RKO (cell line): Measurements from ENCODE around the gene RCAN2.

Experiments
- DNase-seq: peaks from one replicate; pipeline ENCODE4 v3.0.0-alpha.2; 2016; ENCODE audit warnings: low spot score

Gene RCAN2

DNA sequence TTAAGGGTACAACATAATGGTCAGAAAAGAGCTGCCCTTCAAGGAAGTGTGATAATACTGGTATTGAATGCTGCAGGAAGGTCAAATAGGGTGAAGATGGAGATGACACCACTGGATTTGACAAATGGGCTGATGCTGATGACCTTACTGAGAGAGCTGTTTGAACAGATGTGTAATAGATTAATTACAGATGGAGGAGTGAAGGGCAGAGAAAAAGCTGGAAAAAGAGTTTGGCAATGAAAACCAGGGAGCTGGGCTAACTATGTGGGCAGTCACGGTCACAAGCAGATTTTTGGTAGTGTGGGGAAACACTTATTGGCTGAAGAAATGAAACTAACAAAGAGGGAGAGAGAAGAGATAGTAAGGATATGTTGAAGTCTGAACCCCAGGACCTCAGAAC, 236.9 kb downstream of the RCAN2 start:
- no peak for DNase-seq

DNA sequence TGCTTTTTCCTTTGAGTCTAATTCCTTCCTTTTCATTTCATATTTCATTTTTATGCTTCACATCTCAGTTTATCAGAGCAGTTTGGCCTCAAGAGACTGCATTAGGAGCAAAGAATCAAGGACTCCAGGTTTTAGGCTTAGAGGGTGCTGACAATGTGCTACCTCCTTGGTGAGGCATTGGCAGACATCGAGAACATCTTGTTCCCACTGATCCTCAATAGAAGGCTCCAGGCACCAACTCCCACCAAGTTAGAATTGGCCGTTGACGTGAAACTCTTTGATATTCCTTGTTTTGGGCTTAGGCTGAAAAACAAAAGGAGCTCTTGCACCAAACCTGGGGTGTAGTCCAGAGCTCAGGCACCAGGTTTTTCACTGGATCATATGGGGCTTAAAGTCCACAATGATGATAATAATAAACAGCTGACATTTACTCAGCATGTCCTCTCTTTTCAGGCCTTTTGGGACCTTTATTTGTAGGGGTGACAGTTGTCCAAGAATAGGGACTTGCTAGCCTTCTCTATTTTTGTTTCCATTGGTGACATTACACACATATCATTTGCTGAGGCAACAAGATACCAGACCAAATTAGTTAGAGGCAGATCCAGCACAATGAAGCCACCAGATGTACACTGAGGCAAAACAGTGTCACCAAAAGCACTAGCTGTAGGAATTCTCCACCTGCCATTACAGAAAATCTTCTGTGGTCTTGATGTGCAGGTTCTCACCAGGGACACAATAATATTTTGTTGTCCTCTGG, 239.5 kb downstream of the RCAN2 start:
- DNase-seq = no peak

DNA sequence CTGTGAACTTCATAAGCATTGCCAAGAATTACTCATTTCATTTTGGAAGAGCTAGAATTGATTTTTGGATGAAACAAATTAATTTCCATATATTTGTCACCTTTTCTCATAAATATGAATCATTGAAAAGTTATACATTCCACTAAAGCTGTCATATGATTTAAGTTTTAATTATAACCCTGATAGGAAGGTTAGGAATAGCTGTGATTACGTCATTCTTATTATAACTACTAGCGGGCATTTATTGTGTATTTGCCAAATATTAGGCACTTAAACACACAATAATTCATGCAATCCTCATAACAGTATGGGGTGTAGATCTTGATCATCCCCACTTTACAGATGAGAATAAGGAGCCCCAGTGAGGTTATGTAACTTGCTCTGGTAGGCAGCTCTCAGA, 243.1 kb downstream of the RCAN2 start:
- no peak for DNase-seq

DNA sequence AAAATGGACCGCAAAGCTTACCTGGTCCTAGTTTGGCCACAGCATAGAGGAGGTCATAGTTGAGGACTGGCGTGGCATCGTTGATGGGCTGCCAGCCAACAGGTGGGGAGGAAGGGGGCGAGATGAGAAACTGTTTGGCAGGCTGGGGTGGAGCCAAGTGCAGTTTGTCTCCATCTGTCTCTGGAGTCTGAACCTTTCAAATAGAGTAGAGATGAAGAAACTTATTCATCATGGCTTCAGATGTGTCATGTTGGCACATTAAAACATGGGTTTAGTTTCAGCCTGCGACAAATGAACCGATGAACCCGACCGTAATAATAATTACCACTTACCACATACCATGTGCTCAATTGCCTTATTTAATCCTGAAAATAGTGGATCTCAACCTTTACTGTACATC, 244.5 kb downstream of the RCAN2 start:
- DNase-seq = no peak

DNA sequence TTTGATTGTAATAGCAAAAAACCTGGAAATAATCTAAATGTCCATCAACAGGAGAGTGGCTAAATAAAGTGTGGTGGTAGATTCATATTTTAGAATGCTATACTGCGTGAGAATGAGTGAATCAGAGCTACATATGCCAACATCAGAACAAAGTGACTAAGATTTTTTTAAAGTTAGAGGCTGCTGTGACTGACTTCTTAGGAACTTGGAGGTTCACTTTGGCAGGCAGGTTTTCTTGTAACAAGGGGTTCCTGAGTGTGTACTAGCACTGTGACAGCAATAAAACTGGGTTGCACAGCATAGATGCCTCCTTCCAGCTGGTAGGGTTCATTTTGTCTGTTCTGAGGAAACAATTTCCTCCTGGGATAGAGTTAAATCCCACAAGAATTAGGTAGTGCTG, 245.2 kb downstream of the RCAN2 start:
- no peak for DNase-seq

DNA sequence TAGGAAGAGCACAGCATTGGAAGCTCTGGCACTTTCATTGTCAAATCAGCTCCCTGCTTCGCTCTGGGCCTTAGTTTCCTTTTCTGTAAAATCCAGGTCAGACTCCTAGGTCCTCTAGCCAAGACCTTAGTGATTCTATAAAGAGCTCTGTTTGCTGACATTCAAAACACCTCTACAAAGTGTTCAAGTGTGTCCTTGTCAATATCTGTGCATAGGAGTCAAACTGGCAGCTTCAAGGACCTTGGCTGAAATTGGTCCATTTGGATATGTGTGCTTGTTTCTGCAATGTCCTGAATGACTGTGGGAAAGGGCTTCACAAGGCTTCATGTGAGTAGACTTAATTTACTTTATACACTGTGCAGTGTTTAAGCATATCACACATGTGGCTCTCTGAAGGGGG, 246.6 kb downstream of the RCAN2 start:
- no peak for DNase-seq

DNA sequence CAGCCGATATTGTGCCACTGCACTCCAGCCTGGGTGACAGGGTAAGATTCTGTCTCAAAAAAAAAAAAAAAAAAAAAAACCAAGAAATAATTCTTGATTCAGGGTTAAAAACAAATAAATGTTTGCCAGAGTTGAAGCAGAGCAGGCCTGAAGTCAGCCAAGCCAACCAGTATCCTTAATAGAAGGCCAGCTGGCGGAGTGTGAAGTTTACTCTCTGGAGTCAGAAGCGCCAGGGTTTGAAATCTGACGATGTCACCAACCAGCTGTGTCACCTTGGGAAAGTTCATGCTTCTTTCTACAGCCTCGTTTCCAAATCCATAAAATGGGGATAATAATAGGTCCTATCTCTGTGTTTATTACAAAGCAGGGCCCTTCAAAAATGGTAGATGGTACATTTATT, 247.5 kb downstream of the RCAN2 start:
- no peak for DNase-seq

DNA sequence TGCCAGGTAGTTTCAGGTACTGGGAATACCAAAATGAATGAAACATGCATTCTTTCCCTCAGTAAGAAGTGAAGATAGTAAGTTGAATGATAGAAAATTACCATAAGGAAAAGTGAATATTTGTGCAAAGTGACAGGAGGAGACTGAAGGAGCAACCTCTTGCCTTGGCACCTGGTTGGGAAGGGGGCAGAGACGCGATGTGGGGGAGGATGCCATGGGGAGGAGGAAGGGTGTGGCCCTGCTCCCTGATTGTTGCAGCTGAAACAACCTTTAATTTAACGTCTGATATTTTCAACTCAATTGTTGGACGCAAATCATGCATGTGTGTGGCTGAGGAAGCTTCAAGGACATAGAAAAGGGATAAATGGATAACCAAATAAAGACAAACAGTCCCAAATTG, 248.3 kb downstream of the RCAN2 start:
- no peak for DNase-seq

DNA sequence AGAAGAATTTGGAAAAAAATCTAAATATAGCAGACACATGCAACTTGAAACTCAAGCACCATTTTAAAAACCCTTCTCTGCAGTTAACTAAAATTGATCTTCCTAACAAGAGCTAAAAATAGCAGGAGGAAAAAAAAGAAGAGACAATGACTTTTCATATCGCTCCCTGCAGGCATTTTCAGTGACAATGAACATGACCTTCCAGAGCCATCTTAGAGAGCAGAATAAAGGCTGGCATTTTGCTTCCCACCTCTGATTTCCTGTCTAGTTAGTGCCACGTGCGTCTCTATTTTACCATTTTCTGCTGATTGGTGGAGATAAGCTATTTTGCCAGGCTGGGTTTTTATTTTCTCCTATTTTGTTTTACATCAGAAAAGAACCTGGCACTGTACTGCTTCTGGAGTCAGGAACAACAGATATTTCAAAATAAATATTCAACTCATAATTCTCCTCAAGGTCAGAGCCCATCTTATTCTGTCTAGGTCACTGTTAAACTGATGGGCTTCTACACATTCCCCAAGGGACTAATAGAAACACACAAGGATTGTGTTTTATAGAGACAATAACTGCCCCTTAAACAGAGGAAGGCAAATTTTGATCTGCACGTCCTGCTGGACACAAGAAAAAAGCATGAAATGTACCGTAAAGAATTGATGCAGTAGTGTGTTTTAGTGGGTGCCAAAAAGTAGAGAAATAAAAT, 250.2 kb downstream of the RCAN2 start:
- DNase-seq = no peak

DNA sequence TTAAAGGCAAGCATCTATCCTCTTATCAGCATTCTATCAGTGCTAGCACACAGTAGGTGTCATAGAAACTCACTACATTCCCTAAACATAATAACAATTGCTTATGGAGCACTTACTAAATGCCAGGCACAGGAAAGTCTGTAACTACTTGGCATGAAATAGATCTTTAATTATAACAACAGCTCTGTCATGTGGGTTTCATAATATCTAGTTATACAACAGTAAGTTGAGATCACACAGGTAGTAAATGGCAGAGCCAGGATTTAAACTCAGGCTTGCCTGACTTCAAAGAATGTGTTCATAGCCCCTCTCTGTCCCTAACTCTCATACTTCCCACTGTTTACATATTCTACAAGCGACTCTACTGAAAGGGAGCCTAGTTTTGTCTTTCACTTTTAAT, 254.5 kb downstream of the RCAN2 start:
- DNase-seq = no peak

DNA sequence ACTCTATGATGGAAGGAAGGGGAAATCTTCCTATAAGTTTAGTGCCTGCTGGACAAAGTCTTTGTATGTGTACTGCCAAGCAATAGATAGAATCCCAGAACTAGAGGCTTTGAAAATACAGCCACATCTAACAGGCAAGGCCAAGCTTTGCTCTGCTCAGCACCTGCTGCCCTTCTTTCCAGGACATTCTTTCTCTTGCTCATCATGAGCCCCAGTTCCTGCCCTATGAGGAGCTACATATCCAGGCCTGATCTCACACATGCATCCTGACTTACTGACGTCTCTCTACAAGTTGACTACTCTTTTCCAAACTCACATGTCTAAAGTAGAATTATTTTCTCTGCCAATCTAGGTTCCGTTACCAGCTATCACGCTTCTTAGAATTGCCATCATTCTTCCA, 256.0 kb downstream of the RCAN2 start:
- no peak for DNase-seq

DNA sequence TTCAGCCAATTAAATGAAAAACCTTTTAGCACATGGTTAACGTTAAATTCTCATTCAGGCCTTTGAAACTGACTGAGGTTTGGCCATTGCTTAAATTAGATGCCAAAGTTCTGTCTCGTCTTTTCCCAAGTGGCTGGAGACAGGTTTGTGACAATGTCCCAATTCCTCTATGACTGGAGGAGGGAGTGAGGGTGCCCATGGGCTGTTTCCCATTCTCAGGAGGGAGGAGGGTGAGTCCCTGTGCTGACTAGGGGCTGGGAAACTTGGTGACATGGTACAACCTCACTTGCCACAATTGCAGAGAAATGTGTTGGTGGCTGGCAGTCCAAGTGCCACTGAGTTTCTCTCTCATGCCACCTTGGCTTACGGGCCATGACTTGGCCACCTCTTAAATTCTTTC, 256.5 kb downstream of the RCAN2 start:
- no peak for DNase-seq

DNA sequence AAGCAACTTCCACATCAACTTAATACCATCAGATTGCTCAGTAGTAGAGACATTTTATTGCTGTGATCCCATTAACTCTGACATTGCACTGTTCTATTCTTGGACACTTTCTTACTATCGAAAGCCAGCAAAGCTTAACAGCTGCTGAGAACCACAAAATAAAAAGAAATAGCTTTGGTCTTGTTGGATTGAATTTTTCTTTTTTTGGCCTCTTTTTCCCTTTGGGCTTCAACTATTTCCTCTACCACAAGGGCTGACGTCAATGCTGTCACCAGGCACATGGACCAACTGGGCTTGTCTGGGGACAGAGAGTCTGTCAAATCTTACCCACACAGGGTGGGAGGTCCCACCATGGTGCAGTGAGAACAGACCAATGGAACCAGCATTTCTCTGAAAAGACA, 257.1 kb downstream of the RCAN2 start:
- no peak for DNase-seq

DNA sequence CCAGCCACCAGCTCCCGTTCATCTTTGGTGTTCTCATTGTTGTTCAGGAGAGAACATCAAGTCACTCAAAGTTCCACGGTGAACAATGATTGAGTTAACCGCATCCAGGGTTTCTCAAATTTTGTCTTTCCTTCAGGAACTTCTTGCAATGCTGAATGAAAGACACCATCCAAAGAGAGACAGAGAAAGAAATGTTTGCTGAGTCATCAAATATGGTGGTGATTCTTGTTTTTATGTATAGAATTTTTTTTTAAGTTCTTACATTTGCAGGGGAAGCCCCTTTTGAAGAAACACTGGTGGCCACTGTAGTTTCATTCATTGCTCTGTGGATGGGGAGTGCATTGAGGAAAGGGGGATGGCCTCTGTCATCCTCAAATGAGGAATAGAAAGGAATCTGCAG, 258.1 kb downstream of the RCAN2 start:
- no peak for DNase-seq

DNA sequence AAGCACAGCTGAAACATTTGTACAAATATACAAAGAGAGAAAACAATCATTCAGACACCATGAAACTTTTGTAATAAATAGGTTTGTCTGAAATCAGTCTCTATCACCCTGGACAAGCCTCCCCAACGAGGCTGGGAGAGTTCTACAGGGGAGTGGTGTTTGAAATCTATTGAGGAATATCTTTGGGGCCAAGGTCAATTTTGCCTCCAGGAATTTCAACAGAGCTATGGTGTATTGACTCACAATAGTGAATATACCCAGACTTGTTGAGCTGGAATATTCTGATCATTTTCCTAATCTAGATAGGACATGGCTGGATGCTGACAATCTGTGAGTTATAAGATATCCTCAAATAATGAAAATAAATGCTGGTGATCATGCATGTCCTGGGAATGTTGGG, 269.0 kb downstream of the RCAN2 start:
- DNase-seq = no peak

DNA sequence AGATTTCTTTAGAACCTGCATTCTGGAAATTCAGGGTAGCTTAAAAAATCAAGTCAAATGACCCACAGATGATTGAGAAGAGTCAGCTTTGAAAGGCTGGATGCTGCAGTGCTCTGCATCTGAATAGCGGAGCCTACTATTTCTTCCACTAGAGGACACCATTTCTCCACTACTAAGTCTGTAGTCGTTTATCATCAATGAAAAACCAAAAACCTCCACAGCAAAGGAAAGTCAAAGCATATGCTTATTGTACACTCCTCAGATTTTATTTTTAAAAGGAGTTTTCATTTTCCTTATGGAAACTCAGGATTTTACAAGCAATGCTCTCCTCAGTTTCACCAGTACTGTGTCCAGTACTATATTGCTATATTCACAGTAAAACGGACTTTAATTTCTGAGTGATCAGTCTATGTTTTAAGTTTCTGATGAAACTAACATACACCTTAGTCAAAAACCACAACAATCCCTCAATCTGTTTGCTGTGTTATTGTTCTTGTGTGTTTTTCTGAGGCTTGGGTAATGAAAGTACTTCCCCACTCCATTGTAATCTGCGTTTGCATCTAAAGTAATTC, 269.9 kb downstream of the RCAN2 start:
- DNase-seq = peak; percentile 62

DNA sequence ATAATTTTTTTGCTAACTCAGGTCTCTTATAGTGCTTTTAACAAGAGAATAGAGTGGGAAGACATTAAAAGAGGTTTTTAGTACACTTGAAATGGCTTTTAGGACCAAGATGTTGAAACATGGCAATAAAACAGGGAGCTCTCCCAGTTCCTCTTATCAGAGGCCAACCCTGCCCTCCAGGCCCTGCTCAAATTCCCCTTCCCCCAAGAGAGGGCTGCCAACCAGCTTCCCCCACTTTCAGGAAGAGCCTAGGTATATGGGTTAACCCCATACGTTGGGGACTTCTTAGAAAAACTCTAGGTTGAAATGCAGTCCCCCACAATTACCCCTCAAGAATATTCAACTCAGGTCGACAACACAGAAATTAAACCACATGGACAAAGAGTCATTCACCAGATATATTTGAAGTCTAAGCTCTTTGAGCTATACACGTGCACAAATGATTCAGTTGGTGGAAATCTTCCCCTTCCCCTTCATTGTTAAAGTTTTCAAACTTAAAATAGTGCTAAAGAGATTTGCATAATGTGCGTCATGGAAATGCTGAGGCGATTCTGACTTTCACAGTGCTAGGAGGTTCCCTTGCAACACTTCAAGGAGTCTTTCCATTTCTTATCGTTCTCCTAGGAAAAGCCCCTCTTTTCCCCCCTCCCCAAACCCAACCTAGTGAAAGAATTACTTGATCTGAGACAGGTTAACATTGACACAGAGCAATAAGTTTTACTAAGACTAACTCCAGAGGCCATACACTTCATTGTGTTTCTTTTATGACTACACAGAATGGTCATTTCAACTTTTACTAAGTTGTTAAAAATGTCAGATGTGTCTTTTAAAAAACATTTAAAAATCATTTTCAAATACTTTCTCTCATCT, 270.7 kb downstream of the RCAN2 start:
- DNase-seq = no peak

DNA sequence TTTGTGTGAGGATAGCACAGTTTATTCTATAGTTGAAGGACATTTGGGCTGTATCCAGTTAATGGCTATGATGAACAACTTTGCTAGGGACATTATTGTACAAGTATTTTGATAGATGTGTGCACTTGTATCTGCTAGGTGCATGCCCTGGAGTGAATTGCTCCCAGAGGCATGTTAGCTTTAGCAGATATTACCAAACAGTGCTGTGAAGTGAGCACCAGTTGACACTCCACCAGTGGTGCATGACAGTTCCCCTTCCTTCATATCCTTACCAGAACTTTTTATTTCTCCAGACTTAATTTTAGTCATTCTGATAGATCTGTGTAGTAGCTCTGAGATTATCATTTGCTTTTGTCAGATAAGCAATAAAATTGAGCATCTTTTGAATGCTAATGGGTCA, 271.6 kb downstream of the RCAN2 start:
- DNase-seq = no peak

DNA sequence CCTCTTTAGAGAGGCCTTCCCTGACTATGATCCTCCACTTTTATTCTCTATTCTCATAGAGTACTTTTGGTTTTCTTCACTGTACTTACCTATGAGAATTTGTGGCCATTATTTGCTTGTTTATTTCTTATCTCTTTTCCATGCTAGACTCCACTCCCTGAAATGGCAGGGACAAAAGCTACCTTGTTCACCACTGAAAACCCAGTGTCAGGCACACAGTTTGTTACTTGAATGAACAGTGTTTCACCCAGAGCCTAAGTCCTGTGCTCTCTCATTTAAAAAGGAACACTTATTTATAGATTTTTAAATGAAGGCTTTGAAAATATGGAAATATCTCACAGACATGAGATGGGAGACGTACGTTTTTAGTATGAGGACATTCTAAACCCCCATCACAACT, 272.8 kb downstream of the RCAN2 start:
- no peak for DNase-seq

DNA sequence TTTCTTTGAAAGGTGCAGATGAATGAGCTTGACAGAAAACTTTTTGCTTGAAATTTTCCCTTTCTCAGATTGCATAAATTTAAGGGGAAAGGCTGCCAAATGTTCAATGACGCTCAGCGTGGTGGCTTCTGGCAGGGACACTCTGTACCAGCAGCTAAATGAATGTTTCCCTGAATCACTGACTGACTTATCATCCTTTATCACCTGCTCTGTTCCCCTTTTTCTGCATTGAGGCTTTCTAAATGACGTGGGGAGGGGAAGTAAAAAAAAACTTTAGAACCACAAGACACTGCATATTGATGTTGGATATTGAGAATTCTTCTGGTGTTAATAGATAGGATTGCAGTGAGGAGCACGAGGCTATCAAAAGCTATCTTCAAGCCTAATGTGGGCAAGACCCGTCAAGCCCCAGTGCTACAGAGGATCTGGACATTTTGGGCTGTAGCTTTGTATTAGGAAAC, 273.5 kb downstream of the RCAN2 start:
- no peak for DNase-seq

DNA sequence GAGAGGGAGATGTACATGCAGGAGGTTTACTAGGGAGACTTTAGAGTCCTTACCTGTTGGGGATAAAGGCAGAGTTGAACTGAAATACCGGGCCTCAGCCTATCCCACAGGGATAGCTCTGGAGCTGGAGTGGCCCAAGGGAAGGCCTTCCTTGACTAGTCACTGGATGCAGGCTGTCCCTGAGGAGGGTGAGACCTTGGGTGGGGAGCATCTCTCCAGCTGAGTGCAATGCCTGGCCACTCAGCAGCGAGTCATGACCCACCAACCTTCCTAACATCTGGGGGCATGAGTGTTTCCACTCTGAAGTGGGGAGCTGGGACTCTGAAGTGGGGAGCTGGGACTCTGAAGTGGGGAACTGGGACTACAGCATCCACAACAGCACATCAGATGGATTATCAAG, 274.4 kb downstream of the RCAN2 start:
- DNase-seq = no peak

DNA sequence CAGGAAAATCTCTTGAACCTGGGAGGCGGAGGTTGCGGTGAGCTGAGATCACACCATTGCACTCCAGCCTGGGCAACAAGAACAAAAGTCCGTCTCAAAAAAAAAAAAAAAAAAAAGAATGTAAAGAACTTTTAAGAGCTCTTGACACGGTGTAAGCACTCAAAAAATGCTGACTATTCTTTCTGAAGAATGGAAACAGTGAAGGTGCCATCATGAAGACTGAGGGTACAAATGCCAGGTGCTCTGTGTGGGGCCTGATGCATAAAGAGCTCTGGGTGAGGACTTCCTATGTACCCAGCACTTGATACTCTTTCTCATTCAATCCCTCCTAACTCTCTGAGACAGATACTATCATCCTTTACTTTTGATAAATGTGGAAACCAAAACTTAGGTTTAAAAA, 275.5 kb downstream of the RCAN2 start:
- DNase-seq = no peak

DNA sequence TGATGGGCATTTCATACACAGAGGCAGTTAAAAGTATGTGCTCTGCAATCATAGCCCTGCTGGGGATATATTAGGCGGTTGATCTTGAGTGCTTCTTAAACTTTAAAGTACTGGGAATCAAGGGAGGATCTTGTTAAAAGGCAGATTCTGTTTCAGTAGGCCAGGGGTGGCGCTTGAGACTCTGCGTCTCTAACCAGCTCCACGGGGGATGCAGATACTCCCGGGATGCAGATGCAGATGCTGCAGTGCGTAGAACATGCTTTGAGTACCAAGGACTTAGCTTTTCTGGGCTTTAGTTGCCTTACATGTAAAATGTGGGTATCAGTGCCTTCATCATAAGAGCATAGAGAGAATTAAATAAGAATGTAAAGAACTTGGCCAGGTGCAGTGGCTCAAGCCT, 276.0 kb downstream of the RCAN2 start:
- DNase-seq = no peak
